Stomach (tissue), 4 donors: ENCODE data around the gene NR6A1.

Source experiments
- EP300 ChIP-seq: sonication (generic); formaldehyde crosslinking; IDR thresholded peaks from one replicate; pipeline ENCODE4 v1.6.1; 2017; ENCODE audit warnings: antibody characterized with exemption
- POLR2A ChIP-seq, 4 donors: fragments of 450-650 bp; IDR thresholded peaks; one replicate each; pipeline ENCODE4 v1.6.1; 2016; ENCODE audit warnings: antibody characterized with exemption in 4 of 4, control low read depth in 2 of 4, mild to moderate bottlenecking in 1 of 4, moderate library complexity in 1 of 4
- POLR2AphosphoS5 ChIP-seq, 3 donors: sonication (generic); formaldehyde crosslinking; IDR thresholded peaks; one replicate each; pipeline ENCODE4 v1.6.1; 2016; ENCODE audit warnings: antibody characterized with exemption in 3 of 3
- TF ChIP-seq, protein P1 (sequence below), 7 experiments: fragments of 450-650 bp in 4 of 7; fragments of 200-600 bp in 3 of 7; sonication (generic) in 3 of 7; IDR thresholded peaks; one replicate each; pipeline ENCODE4 v1.5.1; 2016 to 2019; ENCODE audit warnings: antibody characterized with exemption in 7 of 7, control low read depth in 2 of 7, mild to moderate bottlenecking in 1 of 7

DNA sequence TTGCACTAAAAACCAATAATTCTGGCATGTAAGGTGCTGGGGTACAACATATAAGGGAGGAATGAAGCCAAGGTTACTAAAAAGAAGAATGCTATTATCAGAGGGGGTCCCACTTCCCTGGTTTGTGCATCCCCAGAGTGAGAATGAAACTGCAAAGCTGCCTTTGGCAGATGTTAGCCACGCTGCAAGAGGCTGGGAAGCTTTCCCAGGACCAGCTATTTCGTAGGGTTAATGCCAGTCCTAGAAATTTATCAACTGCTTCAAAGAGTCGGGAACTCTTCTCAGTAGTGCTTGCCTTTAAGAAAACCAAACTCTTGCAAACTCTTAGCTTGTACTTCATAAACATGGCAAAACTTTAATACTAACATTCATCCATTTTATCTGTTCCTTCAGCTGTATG is 176.4 kb downstream of the NR6A1 start:
- TF ChIP-seq POLR2A (IDR thresholded peaks at IDR 0.05) (no peak), EP300 (no peak), POLR2AphosphoS5 (IDR thresholded peaks at IDR 0.05) (no peak)
- TF ChIP-seq, protein P1, sequence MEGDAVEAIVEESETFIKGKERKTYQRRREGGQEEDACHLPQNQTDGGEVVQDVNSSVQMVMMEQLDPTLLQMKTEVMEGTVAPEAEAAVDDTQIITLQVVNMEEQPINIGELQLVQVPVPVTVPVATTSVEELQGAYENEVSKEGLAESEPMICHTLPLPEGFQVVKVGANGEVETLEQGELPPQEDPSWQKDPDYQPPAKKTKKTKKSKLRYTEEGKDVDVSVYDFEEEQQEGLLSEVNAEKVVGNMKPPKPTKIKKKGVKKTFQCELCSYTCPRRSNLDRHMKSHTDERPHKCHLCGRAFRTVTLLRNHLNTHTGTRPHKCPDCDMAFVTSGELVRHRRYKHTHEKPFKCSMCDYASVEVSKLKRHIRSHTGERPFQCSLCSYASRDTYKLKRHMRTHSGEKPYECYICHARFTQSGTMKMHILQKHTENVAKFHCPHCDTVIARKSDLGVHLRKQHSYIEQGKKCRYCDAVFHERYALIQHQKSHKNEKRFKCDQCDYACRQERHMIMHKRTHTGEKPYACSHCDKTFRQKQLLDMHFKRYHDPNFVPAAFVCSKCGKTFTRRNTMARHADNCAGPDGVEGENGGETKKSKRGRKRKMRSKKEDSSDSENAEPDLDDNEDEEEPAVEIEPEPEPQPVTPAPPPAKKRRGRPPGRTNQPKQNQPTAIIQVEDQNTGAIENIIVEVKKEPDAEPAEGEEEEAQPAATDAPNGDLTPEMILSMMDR (IDR thresholded peaks at IDR 0.05) = no peak
